GM12892 (cell line): ENCODE measurements around the gene IL19. TPM values are rescaled to one million over a fixed set of nuclear protein-coding genes. Genes with fewer than 3 reads are reported as not detected.

Experiments used
- DNase-seq: peaks from one replicate; pipeline ENCODE4 v3.0.0; 2011; ENCODE audit not compliant: insufficient read length
- FAIRE-seq: peaks from 2 replicates; lab custom pipeline; 2011; peaks lifted over from hg19 to GRCh38; lab: Jason Lieb, UNC
- POLR2A ChIP-seq: IDR thresholded peaks from 2 replicates; pipeline ENCODE4 v1.6.1; 2011; ENCODE audit warnings: low read depth, low read length, control low read depth
- POLR2AphosphoS5 ChIP-seq: IDR thresholded peaks from 2 replicates; pipeline ENCODE4 v1.6.1; 2011; ENCODE audit warnings: low read depth, low read length, control low read depth
- TAF1 ChIP-seq: IDR thresholded peaks from 2 replicates; pipeline ENCODE4 v1.6.1; 2011; ENCODE audit warnings: low read depth, mild to moderate bottlenecking, control low read depth, low read length, borderline replicate concordance
- polyA plus RNA-seq: library from polyadenylated mRNA; unstranded; fragments of >200 nt; gene quantifications from one replicate; pipeline ENCODE4 v1.2.1, GENCODE V29; 2012; ENCODE audit warnings: missing spikeins, inconsistent platforms; ENCODE audit not compliant: missing spikeins

Gene IL19, protein sequence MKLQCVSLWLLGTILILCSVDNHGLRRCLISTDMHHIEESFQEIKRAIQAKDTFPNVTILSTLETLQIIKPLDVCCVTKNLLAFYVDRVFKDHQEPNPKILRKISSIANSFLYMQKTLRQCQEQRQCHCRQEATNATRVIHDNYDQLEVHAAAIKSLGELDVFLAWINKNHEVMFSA
- polyA plus RNA-seq = not detected

DNA sequence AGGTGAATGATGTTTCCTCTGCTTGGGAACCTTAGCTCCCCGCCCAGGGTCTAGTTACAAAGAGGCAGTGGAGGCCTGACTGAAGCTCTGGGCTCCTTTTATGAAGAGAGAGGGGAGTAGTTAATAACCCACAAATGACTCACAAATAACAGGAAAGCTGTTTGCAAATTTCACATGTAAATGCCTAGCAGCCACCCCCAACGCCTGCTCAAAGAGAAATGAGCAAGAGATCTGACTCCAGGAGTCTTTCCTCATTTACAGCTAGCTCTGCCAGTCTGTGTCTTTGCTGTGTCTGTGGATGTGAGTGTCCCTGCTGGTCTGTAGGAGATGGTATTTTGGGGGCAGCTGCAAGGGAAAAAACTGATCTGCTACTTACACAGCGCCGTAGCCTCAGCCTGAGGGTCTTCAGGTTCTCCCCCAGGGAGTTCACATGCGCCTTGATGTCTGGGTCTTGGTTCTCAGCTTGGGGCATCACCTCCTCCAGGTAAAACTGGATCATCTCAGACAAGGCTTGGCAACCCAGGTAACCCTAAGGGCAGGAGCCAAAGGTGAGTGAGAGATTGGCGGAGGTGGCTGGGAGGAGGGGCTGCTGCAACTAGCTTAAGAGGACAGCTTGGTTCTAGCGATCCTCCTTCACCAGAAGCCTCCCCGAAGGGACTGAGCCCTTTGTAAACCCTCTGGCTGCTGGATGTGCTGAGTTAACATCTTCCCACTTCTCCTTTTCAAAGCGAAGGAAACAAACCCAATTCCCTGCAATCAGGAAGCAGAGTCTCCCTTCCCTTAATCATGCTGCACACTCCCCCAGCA lies at the start of gene IL19:
TSS of gene IL19 (plus strand) at position 243 of the 807 bp plus-strand sequence. CDS start 65,890 bp downstream, outside the sequence.
- TF ChIP-seq POLR2A = 0 out of 2 replicates have a peak, but pooled peaks have one; percentile 22
- no peak for TF ChIP-seq POLR2AphosphoS5
- TF ChIP-seq TAF1 = no peak
- FAIRE-seq (peak; percentile 58), DNase-seq (no peak)

DNA sequence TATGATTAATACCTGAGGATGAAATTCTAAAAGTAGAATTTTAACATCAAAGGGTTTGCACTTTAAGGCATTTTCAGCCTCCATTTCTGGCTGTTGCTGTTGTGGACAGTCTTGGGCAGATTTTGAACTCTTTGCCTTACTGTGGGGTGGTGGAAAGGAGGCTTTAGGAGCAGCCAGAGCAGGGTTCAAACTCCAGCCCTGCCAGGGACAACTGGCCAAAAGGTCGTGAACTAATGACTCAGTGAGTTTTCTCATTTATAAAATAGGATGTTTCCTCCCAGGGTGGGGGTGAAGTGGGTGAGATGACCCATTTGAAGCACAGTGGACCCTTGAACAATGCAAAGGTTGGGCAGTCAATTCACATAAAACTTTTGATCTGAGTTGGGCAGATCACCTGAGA lies 49.1 kb upstream of the IL19 start:
- FAIRE-seq (no peak), DNase-seq (no peak)
- TF ChIP-seq POLR2AphosphoS5 (no peak), POLR2A (no peak), TAF1 (no peak)

DNA sequence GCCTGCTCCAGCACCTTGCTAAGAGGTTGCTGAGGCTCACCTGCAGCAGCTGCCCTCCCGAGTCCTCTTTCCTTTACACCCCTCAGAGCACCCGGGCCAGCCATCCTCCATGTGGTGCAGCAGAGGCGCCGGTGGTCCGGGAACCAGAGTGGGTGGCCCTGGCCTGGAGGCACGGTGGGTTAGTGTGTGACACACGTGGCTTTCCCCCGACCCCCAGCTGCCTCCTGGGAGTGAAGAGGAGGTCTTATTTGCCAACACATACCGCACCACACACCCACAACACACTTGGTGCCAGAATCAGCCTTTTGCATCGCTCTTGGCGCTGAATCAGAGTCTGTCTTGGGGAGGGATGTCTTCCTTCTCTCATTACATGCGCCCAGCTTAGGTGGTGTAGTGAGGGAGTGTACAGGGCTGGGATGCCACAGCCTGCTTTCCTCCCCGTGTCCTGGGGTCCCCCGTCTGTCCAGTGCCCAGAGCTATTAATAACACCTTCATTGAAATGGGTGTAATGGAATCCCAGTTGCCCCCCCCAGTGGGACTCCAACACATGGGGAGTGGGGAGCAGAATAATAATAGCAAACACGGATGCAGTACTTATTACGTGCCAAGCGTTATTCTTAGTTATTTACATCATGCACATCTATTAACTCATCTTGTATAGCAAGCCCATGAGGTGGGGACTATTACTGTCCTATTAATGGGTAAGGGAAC lies 47.7 kb upstream of the IL19 start:
- TF ChIP-seq POLR2AphosphoS5 (0 out of 2 replicates have a peak, but pooled peaks have one; percentile 15), POLR2A (no peak)
- FAIRE-seq = no peak
- DNase-seq = no peak

DNA sequence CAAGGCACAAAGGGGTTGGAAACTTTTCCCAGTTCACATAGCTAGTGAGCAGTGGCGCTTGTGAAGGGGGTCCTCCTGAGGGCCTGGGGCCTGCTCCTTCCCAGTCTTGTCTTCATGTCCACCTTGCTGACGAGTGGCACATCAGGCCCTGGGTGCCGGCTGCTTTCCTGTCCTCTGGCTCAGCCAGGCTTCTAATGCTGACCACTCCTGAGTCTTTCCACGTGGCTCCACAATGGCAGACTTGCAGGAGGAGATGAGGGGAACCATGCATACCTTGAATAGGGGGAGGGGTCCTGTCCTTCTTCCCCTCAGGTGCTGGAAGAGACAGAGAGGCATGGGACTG lies 47.1 kb upstream of the IL19 start:
- TF ChIP-seq POLR2AphosphoS5 (no peak), POLR2A (no peak), TAF1 (no peak)
- no peak for DNase-seq
- FAIRE-seq = no peak

DNA sequence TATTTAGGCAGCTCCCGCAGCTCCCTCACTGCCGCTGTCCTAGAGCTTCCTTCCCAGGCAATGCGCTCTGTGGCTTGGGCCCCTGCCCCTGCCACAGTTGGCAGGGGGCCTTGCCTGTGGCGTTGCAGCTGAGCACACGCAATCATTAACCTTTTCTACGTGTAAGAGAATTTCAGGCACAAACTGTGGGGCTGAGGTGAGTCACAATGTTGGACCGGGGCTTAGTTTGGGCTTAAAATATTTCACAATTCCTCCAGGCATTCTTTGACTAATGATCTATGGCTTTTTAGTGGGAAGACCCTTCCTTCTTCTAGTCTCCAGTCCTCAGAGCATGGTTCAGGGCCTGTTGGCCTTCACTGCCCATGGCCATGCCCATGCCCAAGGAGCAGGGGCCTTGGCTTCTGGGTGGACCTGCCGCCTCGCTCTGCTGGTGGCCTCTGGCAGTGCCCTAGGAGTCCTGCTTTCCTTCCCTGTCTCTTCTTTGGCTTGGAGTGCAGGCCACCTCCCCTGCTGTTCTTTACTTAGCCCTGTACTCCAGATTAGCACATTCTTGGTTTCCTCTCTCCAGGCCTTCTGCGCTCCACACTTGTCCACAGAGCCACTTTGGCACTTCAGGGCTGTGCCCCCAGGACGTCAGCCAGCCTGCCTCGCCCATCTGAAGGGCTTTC lies 46.6 kb upstream of the IL19 start:
- TF ChIP-seq POLR2A (no peak), POLR2AphosphoS5 (no peak), TAF1 (no peak)
- DNase-seq (no peak), FAIRE-seq (no peak)

DNA sequence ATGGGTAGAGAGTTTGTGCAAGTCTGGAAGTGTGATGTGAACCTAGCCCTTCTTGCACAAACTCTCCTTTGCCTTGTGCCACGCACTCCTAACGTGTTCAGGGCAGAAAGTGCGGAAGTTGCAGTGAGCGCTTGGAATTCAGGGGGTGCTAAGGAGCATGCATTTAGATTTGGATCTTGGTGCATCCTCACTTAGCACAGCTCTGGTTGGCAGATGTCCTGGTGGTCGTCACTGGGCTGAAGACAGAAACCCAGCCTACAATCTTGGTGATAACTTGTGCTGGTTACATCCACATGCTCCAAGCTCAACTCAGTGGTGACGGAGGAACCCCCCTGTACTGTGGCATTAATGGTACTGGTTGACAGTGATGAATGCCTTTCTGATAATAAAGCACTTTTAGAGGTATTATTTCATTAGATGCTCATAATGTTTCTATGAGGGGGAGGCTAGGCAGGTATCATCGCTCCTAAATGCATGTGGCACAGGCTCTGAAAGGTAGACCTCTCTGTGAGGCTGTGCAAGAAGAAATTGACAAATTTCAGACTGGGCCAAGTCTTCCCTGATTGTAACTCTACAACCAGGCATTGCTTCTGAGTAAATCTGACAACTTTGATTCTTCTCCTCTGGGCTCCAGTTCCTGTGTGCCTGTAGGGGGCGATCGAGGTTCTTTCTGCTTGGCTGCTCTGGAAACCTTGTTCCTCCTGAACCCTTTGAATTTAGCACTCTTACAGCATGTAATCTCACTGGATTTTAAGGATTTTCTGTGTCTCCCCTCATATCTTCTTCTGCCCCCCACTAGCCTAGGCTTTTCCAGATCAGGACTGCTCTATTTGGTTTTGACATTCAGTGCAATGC lies 45.2 kb upstream of the IL19 start:
- no peak for DNase-seq
- TF ChIP-seq POLR2A = no peak
- no peak for TF ChIP-seq TAF1
- no peak for TF ChIP-seq POLR2AphosphoS5
- no peak for FAIRE-seq

DNA sequence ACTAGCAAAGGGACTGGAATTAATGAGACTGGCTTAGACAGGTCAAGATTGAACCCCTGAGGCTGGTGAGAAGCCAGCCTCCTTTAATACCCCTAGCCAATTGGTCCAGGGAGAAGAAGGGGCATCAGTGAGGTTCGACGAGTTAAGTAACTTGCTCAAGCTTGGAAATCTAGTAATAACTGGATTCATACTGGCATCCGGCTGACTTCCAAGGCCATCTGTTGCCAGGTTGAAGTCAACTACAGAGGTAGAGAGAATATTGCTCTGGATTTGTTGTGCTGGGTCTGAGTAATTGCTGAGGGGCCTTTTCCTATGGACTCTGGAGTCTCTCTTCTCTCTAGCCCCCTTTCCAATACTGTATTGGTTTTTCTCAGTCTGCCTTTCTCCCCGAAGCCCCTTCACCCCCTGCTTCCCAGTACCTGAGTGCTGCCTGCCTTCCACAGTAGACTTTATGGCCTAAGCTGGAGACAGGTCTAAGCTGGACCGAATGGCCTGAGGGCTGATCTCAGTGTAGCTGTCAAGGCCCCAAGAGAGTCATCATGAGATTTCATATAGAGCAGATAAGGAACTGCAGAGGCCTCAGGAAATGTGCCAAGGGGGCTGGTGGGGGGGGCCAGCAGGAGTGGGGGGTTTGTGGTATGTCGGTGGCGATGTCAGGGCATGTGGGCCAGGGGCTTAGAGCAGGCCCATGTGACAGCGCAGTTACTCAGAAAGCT lies 42.4 kb upstream of the IL19 start:
- no peak for TF ChIP-seq TAF1
- TF ChIP-seq POLR2A = no peak
- TF ChIP-seq POLR2AphosphoS5 = no peak
- no peak for FAIRE-seq
- no peak for DNase-seq

DNA sequence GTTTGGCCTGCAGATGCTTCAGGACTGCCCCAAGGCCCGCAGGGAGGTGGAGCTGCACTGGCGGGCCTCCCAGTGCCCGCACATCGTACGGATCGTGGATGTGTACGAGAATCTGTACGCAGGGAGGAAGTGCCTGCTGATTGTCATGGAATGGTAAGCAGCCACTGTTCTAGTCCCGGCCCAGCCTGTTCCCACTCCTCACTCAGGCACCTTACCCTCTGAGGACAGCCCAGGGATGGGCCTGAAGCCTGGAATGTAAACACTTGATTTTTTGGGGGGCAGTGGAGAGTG lies 41.9 kb upstream of the IL19 start:
- no peak for DNase-seq
- no peak for FAIRE-seq
- no peak for TF ChIP-seq TAF1
- no peak for TF ChIP-seq POLR2AphosphoS5
- TF ChIP-seq POLR2A = no peak

DNA sequence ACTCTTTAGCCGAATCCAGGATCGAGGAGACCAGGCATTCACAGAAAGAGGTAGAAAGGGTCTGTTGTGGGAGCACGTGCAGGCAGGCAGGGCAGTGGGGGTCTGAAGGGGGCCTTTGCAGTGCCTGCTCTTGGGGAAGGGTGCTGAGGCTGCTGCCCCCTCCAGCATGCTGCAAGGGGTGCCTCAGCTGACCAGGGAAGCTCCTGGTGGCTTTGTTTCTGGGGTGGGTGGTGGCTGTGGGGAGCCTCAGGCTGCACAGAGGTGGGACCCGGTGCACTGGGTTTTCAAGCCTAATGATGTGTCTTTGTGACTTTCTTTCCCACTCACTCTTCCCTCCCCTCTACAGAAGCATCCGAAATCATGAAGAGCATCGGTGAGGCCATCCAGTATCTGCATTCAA lies 41.5 kb upstream of the IL19 start:
- DNase-seq (no peak), FAIRE-seq (no peak)
- TF ChIP-seq POLR2AphosphoS5 (no peak), TAF1 (no peak), POLR2A (no peak)

DNA sequence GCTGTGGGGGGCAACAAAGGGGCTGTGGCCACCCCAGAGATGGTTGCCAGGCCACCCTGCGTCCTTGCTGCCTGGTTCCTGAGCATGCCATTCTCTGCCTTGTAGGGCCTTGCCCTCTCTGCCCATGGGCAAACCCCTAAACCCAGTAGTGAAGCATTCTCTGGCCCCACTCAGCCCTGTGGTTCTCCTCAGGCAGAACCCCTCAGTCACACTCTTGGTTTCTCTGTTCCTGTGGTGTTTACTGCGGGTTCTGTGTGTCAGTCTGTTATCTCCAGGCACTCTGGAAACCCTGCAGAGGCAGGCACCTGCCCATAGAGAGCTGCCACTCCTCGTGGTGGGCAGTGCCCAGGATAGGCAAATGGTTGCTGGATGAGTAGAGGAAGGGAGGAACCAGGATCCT lies 41.1 kb upstream of the IL19 start:
- no peak for TF ChIP-seq POLR2A
- no peak for TF ChIP-seq TAF1
- no peak for TF ChIP-seq POLR2AphosphoS5
- no peak for DNase-seq
- no peak for FAIRE-seq
